Measurements from ENCODE around the gene TEX19.
A peak's percentile ranks its signal among the peaks of the same experiment; 100 is the strongest.

TEX19 gene

DNA sequence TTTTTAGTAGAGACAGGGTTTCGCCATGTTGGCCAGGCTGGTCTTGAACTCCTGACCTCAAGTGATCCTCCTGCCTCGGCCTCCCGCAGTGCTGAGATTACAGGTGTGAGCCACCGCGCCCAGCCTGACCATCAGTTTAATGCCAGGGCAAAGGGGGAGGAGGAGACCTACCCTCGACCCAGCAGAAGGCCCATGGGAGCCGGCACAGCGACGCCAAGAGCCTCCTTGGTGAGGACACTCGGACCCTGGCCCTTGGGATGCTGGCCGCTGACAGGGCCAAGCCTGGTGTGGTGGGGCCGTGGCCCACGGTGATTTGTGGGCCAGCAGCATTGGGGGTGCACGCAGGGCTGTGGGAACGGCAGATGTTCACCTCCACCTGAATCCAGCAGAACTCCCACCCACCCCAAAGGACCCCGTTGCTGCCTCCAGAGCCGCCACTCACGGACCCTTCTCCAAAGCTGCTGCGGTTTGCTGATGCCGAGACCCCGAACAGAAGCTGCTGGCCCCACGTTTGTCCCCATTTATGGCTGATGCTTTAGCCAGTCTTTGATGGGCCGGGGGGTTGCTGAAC is 32.5 kb downstream of the TEX19 start:
- no peak for DNase-seq

DNA sequence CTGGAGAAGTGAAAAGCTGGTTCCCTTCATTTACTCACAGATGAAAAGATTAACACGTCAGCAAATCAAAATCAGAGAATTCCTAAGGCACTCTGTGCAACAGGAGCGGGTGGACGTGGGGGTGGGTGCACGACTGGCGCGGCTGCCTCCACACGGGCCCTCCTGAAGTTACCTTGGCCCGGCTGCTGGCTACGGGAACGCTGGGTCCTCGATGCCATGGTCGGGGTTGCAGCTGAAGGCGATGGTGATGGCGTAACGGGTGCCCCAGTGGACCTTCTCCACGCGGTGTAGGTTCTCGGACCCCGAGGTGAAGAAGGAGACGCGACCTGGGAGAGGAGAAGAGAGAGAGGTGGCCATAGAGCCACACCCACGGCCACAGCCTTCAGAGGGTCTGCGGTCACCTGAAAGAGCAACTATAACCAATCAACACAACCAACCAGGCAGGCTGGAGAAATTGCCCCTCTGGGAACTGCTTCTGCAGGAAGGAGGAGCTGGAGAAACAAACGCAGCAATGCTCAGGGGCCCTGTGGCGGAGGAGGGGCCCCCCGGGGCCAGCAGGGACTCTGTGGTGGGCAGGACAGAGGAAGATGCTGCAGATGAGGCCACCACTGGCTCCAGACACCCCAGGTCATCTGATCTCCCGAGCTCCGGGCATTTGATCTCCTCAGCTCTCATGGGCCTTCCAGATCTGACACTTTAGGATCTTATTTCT is 33.3 kb downstream of the TEX19 start:
- no peak for DNase-seq

DNA sequence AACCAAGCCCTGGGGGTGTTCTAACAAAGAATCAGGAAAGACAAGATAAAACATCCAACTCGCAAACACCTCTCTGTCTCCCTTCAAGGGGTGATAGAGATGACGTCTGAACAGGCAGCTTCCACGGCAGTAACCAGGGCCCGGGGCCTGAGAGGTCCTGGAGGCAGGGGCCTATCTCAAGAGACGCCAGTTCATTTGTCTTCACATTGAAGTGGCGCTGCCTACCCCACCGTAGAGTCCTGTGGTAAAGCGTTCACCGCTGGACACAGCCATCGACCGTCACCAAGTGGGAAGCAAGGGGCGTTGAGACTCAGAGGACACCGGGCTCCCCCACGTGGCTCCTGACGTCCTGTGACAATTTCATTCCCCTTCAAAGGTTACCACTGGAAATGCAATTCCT is 33.9 kb downstream of the TEX19 start:
- DNase-seq = no peak

DNA sequence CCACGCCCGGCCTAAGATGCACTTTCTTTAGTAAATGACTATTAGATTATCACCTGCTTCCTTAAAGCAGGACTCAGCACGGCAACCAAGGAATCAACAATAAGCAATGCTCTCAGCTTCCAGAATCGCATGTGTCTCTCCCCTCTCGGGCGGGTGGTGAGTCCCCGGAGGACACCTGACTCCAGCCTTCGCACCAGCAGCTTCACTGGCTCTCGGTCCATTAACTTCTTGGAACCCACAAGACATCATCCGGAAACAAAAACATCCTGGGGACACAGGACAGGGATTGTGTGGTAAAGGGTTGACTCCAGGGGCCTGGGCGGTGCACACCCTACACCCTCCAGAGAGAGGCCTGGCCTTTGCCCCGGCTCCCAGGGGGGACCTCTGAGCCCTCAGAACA is 35.2 kb downstream of the TEX19 start:
- no peak for DNase-seq

- no peak for DNase-seq
These were observed 37.8 kb downstream of the TEX19 start for GRCh38 chr17:82396601-82397435.

DNA sequence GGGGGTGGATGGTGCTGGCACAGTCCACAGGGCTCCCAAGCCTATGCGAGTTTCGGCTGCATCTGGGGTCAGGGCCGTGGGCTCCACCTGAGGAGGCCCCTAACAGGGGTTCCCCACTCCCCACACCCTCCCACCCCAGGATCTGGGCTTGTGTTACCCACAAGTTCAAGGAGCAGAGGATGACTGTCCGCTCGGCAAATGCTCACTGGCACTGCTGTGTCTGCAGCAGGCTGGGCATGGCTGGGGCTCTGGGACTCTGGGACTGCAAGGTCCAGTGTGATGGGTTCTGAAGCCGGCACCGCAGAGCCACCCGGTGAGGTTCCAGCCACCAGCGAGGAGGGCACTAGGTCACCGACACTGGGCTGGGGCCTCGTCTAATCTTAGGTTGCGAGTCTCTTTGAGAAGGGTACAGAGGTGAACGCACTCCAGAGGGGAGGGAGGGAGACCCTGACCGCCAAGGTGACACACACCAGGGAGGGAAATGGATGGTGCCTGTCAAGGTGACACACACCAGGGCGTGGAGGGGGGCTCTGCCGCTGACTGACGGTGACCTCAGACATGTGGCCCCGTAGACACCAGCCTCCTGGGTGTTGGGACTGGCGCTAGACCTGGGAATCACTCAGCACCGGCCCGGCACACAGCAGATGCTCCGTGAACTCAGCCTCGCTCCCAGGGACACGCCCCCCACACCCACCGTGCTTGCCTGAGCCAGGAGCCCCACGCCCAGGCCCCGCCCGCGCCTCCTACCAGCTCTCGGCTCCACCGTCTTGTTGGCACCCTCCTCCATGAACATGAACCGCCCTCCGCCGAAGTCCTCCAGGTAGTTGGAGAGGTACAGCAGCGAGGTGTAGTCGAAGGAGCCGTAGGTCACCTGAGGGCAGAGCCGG is 38.6 kb downstream of the TEX19 start:
- DNase-seq = no peak

DNA sequence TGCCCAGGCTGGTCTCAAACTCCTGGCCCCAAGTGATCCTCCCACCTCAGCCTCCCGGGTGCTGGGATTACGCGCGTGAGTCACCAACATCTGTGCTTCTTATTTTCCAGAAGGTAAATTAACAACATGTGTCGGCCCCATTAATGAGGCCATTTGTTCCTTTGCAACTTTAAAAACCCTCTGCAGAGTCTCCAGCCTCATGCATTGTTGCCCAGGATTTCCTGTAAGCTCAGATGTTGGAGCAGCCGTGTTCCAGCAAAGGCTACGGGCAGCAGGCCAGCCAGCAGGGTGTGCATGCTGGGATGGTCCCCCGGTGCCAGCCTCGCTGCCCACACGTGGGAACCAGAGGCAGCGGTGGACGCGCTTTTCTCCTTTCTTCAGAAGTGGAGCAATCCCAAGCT is 40.0 kb downstream of the TEX19 start:
- no peak for DNase-seq

GRCh38 chr17:82399601-82400101 is 40.6 kb downstream of the TEX19 start:
- DNase-seq = no peak

GRCh38 chr17:82400206-82400605 is 41.2 kb downstream of the TEX19 start:
- DNase-seq = no peak

- peak; percentile 67 for DNase-seq
These were observed 41.8 kb downstream of the TEX19 start for GRCh38 chr17:82400830-82401229.

DNA sequence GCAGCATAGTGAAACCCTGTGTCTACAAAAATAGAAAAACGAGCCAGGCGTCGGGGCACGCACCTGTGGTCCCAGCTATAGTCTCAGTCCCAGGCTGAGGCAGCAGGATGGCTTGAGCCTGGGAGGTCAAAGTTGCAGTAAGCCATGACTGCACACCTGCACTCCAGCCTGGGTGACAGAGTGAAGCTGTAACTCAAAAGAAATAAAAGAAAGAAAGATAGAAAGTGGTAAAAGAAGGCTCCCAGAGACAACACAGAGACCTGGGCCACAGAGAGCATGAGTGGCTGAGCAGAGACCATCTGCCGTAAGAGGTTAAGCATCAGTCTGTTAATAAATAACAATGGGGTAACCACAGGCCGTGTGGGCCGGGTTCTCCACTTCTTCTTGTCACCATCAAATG is 43.8 kb downstream of the TEX19 start:
- DNase-seq = no peak

DNA sequence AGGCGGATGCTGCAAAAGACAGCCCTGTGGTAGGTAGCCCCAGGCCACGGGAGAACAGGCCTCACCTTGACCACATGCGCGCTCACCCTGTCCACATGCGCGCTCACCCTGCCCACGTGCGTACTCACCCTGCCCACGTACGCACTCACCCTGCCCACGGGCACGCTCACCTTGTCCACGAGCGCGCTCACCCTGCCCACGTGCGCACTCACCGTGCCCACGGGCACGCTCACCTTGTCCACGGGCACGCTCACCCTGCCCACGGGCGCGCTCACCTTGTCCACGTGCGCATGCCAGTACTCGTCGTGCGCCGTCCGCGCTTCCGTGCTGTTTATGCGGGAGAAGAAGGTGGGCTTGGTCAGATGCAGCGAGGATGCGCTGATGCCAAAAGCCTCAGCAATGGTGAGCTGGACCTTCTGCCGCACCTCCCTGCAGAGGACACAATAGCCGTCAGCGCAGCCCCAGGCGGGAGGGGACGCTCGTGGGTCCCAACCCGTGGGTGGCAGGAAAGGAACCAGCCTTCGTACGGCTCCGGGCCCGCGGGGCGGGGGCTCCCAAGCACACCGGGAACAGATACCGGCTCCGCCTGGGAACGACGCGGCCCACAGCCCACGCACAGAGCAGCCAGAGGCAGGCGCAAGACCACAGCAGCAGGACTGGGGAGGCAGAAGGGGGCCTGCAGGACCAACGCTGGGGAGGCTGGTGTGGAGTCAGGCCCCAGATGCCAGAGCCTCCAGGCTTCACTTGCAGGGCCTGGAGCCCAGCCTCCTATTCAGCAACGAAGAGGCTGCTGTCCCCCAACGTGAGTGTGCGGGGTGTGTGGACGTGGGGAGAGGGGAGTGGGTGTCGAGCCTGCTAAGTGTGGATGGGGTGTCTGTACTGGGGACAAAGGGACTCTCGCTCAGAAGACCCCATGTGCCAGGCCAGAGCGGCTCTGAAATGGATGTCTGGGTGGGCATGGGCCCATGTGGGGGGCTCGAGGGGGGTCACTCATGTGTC is 44.9 kb downstream of the TEX19 start:
- DNase-seq = no peak

- DNase-seq = no peak
These were observed 46.0 kb downstream of the TEX19 start for GRCh38 chr17:82405051-82405450.

DNA sequence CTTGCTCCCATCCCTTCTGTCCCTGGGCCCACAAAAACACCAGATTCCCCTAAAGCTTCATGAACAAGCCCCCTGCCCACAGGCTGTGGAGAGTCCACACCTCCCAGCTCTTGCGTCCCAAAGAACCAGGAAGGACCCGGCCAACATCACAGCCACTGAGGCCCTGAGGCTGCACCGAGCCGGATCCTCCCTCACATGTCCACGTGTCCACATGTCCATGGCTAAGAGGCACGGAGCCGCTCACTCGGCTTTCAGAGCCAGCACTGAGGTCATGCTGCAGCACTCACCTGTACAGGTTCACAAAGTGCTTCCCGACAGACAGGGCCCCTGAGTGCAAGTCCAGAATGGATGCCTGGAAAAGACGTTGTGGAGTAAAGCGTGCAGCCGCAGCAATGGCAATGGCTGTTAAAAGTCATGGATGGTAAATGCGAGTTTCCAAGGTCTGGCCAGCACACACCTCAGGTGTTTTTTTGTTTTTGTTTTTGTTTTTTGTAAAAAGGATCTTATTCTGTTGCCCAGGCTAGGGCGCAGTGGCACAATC is 47.2 kb downstream of the TEX19 start:
- DNase-seq = no peak

- no peak for DNase-seq
These were observed 48.2 kb downstream of the TEX19 start for GRCh38 chr17:82407255-82407654.

GRCh38 chr17:82408288-82408937 is 49.4 kb downstream of the TEX19 start:
- DNase-seq = no peak

- no peak for DNase-seq
These were observed 49.9 kb downstream of the TEX19 start for GRCh38 chr17:82408938-82409318.

DNA sequence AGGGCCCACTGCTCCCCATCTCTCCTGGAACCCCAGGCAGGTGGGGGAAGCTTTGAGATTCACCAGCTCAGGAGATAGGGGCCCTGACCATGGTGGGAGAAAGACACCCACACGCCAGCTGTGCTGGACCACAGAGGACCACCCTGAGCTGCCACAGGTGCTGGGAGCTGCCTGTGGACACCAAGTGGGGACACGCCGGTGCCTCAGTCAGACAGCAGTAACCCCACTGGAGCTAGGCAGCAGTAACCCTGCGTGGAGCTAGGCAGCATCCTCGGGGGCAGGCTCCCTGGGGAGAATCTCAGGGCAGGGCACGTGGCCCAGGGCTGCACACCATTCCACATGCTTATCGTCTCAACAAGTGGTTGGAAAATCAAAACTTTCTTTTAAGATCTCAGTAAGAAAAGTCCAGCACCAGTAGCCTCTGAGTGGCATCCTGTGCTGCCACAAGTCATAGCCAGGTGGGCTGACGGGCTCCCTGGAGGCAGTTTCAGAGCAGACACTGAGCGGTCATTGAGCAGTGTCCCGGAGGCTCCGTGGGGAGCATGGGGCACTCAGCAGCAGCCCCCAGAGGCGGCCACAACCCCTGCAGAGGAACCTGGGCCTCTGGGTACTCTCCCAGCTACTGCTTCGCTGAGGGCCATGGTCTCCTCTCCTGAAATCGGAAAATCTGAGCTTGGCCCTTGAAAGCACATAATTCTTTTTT is 51.1 kb downstream of the TEX19 start:
- DNase-seq = no peak

GRCh38 chr17:82411396-82412053 is 52.5 kb downstream of the TEX19 start:
- DNase-seq = no peak

All from CD4-positive, alpha-beta T cell treated with Interleukin-17A for 4 hours (primary cell).